Activated naive CD8-positive, alpha-beta T cell treated with anti-CD3 and anti-CD28 coated beads, Interleukin-2, amount 10 ng/mL, durations not matched to agents 7 days and 5 days (primary cell): ENCODE data around the gene DCC. TPM values are rescaled to one million over a fixed set of nuclear protein-coding genes. Genes with fewer than 3 reads are reported as not detected.

ENCODE experiments used
- ATAC-seq: fragments of 150-1000 bp; cut with Tn5 transposase; one replicate; pipeline ENCODE4 v1.10.0; 2021; ENCODE audit warnings: low read depth, moderate library complexity
- POLR2A ChIA-PET: fragments of 350-600 bp; sonication (Branson Sonifier 250); formaldehyde crosslinking; loops from one replicate; lab custom pipeline; 2021; ENCODE audit warnings: antibody characterized with exemption; lab: Charles Lee
- DNase-seq: peaks from one replicate; pipeline ENCODE4 v3.0.0; 2021
- H3K27ac Mint-ChIP-seq: one replicate; pipeline ENCODE4 v1.8.0; 2022; ENCODE audit warnings: mild to moderate bottlenecking, mixed read lengths
- H3K27me3 Mint-ChIP-seq: one replicate; pipeline ENCODE4 v1.8.0; 2022; ENCODE audit warnings: mild to moderate bottlenecking, moderate library complexity, mixed read lengths
- H3K36me3 Mint-ChIP-seq: one replicate; pipeline ENCODE4 v1.8.0; 2021; ENCODE audit warnings: mild to moderate bottlenecking, mixed read lengths
- H3K4me1 Mint-ChIP-seq: one replicate; pipeline ENCODE4 v1.8.0; 2021; ENCODE audit warnings: mixed read lengths
- H3K4me3 Mint-ChIP-seq: one replicate; pipeline ENCODE4 v1.8.0; 2022; ENCODE audit warnings: mild to moderate bottlenecking, moderate library complexity, mixed read lengths
- H3K9me3 Mint-ChIP-seq: one replicate; pipeline ENCODE4 v1.8.0; 2021; ENCODE audit warnings: mixed read lengths
- total RNA-seq, 2 experiments: library from RNA; stranded (reverse); gene quantifications; one replicate each; pipeline ENCODE4 v1.2.3, GENCODE V29; 2021

Gene DCC
- total RNA-seq, 2 experiments from 2014 or later = not detected

DNA sequence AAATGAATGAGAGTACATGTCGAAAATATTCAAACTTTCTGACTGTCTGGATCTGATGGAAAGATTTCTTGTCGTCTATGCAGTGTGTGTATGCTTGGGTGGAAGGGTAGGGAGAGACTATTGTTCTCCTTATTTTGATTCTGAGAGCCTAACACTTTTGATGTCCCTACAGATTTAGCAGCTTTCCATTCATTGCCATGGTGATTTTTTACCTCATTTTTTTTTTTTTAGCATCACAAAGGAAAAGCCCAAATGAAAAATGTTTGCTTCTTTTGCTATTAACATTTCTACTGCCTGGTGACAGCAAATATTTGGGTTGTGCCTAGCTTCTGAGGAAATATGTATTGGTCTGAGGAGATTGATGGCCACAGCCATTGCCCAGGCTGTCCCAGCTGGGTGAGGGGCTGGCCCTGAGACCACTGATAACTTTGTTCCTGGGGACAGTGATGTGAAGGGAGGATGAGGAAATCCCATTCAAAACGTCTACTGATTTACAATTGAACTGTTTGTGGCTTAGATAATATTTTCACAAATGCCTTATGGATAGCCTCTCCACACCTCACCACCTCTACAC lies 558.6 kb downstream of the DCC start:
- H3K27ac Mint-ChIP-seq = no peak overlapping the region
- ATAC-seq (no peak), DNase-seq (no peak)
- POLR2A ChIA-PET = no interaction called here
- H3K4me1 Mint-ChIP-seq = no peaks in the 10 kb centered on the region
- no peaks in the 10 kb centered on the region for H3K9me3 Mint-ChIP-seq
- H3K4me3 Mint-ChIP-seq = no peak overlapping the region
- H3K27me3 Mint-ChIP-seq = no peaks in the 10 kb centered on the region
- H3K36me3 Mint-ChIP-seq = no peaks in the 10 kb centered on the region

DNA sequence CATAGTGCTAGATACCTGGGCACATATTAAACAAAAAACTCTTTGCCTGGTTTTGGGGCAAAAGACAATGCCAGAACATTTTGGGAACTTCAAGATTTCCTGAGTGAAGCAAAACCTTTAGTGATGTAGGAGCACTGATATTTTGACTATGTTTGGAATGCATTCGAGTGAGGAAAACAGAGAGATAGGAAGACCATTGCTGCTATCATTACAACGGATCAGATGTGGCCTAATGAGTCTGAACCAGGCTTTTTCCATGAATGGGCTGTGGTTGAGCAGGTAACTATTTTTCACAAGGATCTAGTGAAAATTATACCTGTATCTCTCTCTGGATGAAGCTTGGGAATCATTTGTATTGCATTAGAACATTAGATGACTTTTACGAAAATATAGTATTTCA lies 562.2 kb downstream of the DCC start:
- H3K4me1 Mint-ChIP-seq = no peaks in the 10 kb centered on the region
- no peak overlapping the region for H3K4me3 Mint-ChIP-seq
- no peak for ATAC-seq
- POLR2A ChIA-PET = no interaction called here
- no peaks in the 10 kb centered on the region for H3K27me3 Mint-ChIP-seq
- H3K9me3 Mint-ChIP-seq = no peaks in the 10 kb centered on the region
- DNase-seq = no peak
- no peak overlapping the region for H3K27ac Mint-ChIP-seq
- no peaks in the 10 kb centered on the region for H3K36me3 Mint-ChIP-seq

DNA sequence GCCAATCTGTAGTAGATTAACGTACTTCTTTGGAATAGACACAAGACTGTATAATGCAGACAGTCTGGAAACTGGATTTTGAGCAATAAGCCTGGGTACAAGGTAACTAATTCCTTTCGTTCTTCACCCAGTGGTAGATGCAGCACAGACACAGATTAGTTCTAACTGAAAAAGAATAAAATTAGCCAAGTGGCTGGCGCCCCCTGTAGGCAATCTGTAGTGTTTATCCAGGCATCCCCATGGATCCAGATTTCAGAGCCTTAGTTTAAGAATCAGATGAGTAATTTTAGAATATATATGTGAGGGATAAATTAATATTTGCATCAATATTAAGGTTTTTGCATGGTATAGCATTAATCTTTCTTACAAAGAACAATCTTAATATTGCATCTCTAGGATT lies 563.9 kb downstream of the DCC start:
- Mint-ChIP-seq H3K4me1 (no peaks in the 10 kb centered on the region), H3K4me3 (no peak overlapping the region), H3K9me3 (no peaks in the 10 kb centered on the region), H3K27ac (no peak overlapping the region), H3K27me3 (no peaks in the 10 kb centered on the region), H3K36me3 (no peaks in the 10 kb centered on the region)
- DNase-seq (no peak), ATAC-seq (no peak)
- POLR2A ChIA-PET = no interaction called here

DNA sequence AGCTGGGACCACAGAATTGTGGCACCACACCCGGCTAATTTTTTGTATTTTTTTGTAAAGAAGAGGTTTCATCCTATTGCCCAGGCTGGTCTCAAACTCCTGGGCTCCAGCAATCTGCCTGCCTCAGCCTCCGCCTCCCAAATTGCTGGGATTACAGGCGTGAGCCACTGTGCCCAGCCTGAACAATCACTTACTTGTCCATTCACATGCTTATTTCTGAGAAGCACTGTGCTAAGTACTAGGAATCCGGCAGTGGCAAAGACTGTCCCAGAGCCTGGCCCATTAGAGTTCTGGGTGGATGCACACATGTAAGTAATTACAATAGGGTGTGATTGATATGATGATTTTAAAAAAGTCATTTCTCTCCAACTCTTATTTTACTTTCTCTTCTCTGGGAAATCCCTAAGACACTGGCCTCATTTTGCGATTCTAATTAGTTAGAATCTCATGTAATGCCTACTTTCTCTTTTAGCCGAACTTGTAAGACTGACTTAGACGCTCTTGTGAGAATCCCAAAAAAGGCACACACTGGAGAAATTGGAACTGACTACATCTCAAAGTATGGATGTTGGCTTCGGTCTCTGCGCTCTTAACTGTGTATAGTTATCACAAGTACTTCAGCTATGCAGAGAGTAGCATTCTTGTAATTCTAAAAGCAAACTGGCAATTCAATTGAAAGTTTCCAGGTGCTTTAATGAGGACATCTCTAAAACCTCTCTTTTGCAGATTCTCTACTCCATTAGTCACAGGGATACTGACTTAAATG lies 567.7 kb downstream of the DCC start:
- Mint-ChIP-seq H3K36me3 (no peaks in the 10 kb centered on the region), H3K27me3 (no peaks in the 10 kb centered on the region), H3K4me3 (no peak overlapping the region), H3K9me3 (no peaks in the 10 kb centered on the region), H3K4me1 (no peaks in the 10 kb centered on the region), H3K27ac (no peak overlapping the region)
- DNase-seq (no peak), ATAC-seq (no peak)
- POLR2A ChIA-PET = no interaction called here

DNA sequence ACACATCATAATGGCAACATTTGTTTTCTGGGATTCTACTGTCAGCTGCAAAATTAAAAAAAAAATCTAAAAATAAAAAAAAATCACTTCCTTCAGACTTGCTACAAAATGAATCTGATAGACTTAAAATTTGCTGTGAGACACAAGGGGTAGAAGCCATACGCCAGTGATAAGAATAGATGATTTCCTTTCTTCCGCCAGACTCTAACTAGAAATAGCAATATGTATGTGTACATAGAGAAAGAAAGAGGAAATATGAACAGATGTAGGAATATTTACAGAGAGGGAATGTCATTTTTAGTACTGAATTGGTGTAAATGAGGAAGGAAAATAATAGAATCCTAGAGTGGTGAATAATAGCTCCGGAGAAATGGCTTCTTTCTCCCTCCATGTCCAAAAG lies 574.2 kb downstream of the DCC start:
- no peak for ATAC-seq
- Mint-ChIP-seq H3K9me3 (peaks cover 1% of the 10 kb centered on the region), H3K36me3 (no peaks in the 10 kb centered on the region), H3K27ac (no peak overlapping the region), H3K4me3 (no peak overlapping the region), H3K27me3 (no peaks in the 10 kb centered on the region), H3K4me1 (no peaks in the 10 kb centered on the region)
- POLR2A ChIA-PET = no interaction called here
- no peak for DNase-seq

DNA sequence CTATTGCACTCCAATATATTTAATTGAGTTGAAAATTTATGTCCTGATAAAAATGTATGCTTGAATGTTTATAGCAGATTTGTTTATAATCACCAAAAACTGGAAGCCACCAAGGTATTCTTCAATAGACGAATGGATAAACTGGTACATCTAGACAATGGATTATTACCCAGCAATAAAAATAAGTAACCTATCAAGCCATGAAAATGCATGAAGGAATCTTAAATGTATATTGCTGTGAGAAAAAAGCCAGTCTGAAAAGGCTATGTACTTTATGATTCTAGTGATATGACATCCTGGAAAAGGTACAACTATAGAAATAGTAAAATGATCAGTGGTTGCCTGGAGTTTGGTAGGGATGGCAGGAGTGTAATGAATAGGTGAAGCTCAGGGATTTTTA lies 580.7 kb downstream of the DCC start:
- Mint-ChIP-seq H3K27me3 (no peaks in the 10 kb centered on the region), H3K36me3 (no peaks in the 10 kb centered on the region), H3K9me3 (no peaks in the 10 kb centered on the region), H3K4me1 (no peaks in the 10 kb centered on the region), H3K4me3 (no peak overlapping the region), H3K27ac (no peak overlapping the region)
- DNase-seq (no peak), ATAC-seq (no peak)
- POLR2A ChIA-PET = no interaction called here

DNA sequence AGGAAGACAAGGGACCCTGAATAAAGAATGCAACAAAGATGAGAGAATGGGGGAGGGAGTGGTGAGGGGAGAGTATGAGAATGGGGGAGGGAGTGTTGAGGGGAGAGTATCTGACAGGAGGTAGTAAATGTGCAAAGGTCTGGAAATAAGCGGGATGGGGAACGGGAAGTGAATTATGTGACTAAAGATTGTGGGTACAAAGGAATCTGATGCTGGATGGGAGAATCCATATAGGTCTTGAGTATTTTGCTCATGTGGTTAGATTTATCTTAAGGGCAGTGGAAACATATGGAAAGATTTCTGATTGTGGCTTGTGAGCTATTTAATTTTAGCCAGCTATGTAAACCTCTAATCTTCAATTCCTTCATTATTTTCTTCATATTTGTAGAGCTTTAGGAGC lies 593.4 kb downstream of the DCC start:
- no peak overlapping the region for H3K4me3 Mint-ChIP-seq
- peaks cover 6% of the 10 kb centered on the region for H3K9me3 Mint-ChIP-seq
- no peak overlapping the region for H3K27ac Mint-ChIP-seq
- no peaks in the 10 kb centered on the region for H3K36me3 Mint-ChIP-seq
- no peak for ATAC-seq
- POLR2A ChIA-PET = no interaction called here
- no peak for DNase-seq
- H3K27me3 Mint-ChIP-seq = no peaks in the 10 kb centered on the region
- H3K4me1 Mint-ChIP-seq = no peaks in the 10 kb centered on the region

DNA sequence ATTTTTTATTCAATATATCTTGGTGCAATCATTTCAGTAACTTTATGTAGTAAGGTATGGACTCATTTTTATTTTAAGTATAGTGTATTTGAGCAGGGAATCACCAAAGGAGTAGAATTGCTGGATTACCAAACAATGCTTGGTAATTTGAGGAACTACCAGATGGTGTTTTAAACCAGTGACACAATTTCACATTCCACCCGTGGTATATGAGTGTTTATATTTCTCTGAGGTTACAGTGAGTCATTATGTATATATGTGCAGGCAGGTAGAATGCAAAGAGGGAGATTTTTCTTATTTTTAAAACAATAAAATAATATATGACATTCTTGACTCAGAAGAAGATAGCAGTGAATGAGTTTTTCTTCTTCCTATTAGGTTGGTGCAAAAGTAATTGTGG lies 596.9 kb downstream of the DCC start:
- ATAC-seq (no peak), DNase-seq (no peak)
- no peaks in the 10 kb centered on the region for H3K4me1 Mint-ChIP-seq
- peaks cover 6% of the 10 kb centered on the region for H3K9me3 Mint-ChIP-seq
- no peaks in the 10 kb centered on the region for H3K36me3 Mint-ChIP-seq
- no peak overlapping the region for H3K4me3 Mint-ChIP-seq
- H3K27me3 Mint-ChIP-seq = no peaks in the 10 kb centered on the region
- H3K27ac Mint-ChIP-seq = no peak overlapping the region
- POLR2A ChIA-PET = no interaction called here

- POLR2A ChIA-PET = no interaction called here
- DNase-seq (no peak), ATAC-seq (no peak)
- no peak overlapping the region for H3K27ac Mint-ChIP-seq
- no peaks in the 10 kb centered on the region for H3K27me3 Mint-ChIP-seq
- no peak overlapping the region for H3K4me3 Mint-ChIP-seq
- peaks cover 6% of the 10 kb centered on the region for H3K9me3 Mint-ChIP-seq
- H3K36me3 Mint-ChIP-seq = no peaks in the 10 kb centered on the region
- H3K4me1 Mint-ChIP-seq = no peaks in the 10 kb centered on the region
These were observed 597.8 kb downstream of the DCC start for GRCh38 chr18:52937840-52938239.

GRCh38 chr18:52945552-52945951 lies 605.6 kb downstream of the DCC start:
- Mint-ChIP-seq H3K9me3 (peaks cover 5% of the 10 kb centered on the region), H3K36me3 (no peaks in the 10 kb centered on the region), H3K4me3 (no peak overlapping the region), H3K27ac (no peak overlapping the region), H3K27me3 (no peaks in the 10 kb centered on the region), H3K4me1 (no peaks in the 10 kb centered on the region)
- POLR2A ChIA-PET = no interaction called here
- ATAC-seq = no peak
- DNase-seq = no peak

GRCh38 chr18:52948868-52949444 lies 609.0 kb downstream of the DCC start:
- no peak for DNase-seq
- Mint-ChIP-seq H3K36me3 (no peaks in the 10 kb centered on the region), H3K4me3 (no peak overlapping the region), H3K27me3 (no peaks in the 10 kb centered on the region), H3K9me3 (peaks cover 3% of the 10 kb centered on the region), H3K27ac (no peak overlapping the region), H3K4me1 (no peaks in the 10 kb centered on the region)
- POLR2A ChIA-PET = no interaction called here
- ATAC-seq = no peak

DNA sequence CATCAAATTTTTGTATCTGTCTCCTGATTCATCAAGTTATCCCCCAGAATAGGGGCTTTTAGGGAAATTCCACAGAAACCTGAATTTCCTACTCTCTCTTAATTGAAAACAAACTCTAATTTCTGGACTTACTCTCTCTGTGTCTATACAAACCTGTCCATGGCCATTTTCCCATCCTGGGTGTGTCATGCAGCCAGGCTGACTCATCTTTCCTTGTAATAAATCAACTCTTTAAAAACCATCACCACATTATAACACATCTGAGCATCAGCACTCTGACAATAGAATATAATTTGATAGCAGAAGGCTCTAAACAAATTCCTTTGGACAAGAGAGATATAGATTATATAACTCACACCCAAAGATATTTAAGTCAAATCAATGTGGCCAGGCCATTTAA lies 610.2 kb downstream of the DCC start:
- no peaks in the 10 kb centered on the region for H3K4me1 Mint-ChIP-seq
- DNase-seq = no peak
- H3K36me3 Mint-ChIP-seq = no peaks in the 10 kb centered on the region
- H3K9me3 Mint-ChIP-seq = peaks cover 3% of the 10 kb centered on the region
- no peak overlapping the region for H3K4me3 Mint-ChIP-seq
- POLR2A ChIA-PET = no interaction called here
- H3K27me3 Mint-ChIP-seq = no peaks in the 10 kb centered on the region
- no peak overlapping the region for H3K27ac Mint-ChIP-seq
- no peak for ATAC-seq

DNA sequence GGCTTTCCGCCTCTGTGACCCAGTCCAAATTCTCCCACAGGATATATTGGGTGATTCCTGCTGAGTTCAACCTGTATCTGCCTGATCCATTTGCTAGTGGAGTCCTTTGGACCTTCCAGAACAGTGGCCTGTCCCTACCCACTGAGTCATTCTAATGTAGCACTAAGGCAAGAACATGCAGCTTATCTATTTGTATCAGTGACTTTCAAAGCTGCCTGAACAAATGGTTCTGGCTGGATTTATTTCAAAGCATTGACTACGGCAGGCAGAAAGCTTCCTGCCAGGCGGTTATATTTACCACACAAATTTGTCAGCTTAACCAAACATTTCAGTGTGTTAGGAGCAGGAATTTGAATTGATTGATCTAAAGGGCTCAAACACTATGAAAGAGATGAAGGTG lies 613.4 kb downstream of the DCC start:
- H3K27me3 Mint-ChIP-seq = no peaks in the 10 kb centered on the region
- H3K27ac Mint-ChIP-seq = no peak overlapping the region
- ATAC-seq (no peak), DNase-seq (no peak)
- H3K9me3 Mint-ChIP-seq = peaks cover 3% of the 10 kb centered on the region
- POLR2A ChIA-PET = no interaction called here
- H3K4me1 Mint-ChIP-seq = no peaks in the 10 kb centered on the region
- H3K4me3 Mint-ChIP-seq = no peak overlapping the region
- no peaks in the 10 kb centered on the region for H3K36me3 Mint-ChIP-seq

DNA sequence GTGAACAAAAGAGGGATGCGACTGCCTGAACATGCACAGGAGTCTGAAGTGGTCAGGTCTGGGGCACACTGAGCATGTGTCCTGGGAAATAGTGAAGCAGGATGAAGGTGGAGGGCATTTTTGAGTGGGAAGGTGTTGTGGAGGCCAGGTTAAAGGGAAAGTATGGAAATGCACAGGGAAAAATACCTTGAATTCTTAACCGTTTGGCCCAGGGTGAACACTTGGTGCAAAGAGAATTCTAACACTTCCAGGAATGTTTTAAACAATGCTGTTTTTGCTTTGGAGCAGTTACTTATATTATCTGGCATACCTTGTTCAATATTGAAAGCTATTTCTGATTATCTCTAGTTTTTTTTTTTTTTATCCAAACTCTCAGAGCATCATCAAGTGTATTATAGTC lies 623.5 kb downstream of the DCC start:
- POLR2A ChIA-PET = no interaction called here
- Mint-ChIP-seq H3K27me3 (no peaks in the 10 kb centered on the region), H3K4me3 (no peak overlapping the region), H3K27ac (no peak overlapping the region), H3K36me3 (no peaks in the 10 kb centered on the region), H3K9me3 (peaks cover 3% of the 10 kb centered on the region), H3K4me1 (no peaks in the 10 kb centered on the region)
- ATAC-seq (no peak), DNase-seq (no peak)
